GM12878 (cell line): ENCODE data around the gene FCGBP. TPM values are rescaled to one million over a fixed set of nuclear protein-coding genes. Genes with fewer than 3 reads are reported as not detected.

Experiments used
- ATAC-seq: fragments of 200-7000 bp; cut with Tn5 transposase; 3 replicates; pipeline ENCODE4 v1.9.1; 2020; ENCODE audit warnings: mild to moderate bottlenecking, moderate library complexity
- BruUV-seq: library from RNA; stranded (reverse); fragments of 400-500 nt; replicated peaks from 2 replicates; lab custom pipeline; 2021; lab: Mats Ljungman, UMichigan
- CTCF ChIA-PET: fragments of 300-600 bp; sonication (Branson Sonifier 250); formaldehyde crosslinking; extraction: SDS; loops from one replicate; lab custom pipeline; 2021; ENCODE audit warnings: inconsistent platforms; lab: Yijun Ruan, JAX
- POLR2A ChIA-PET: fragments of 350-600 bp; formaldehyde crosslinking; extraction: SDS; loops from one replicate; lab custom pipeline; 2021; ENCODE audit warnings: inconsistent platforms; lab: Charles Lee
- RAD21 ChIA-PET: fragments of 300-600 bp; sonication (Branson Sonifier 250); formaldehyde crosslinking; loops from one replicate; lab custom pipeline; 2023; ENCODE audit warnings: antibody characterized with exemption; ENCODE audit not compliant: unreplicated experiment; lab: Charles Lee
- SMC1A ChIA-PET: fragments of 300-600 bp; sonication (Branson Sonifier 250); formaldehyde crosslinking; loops from one replicate; lab custom pipeline; 2023; ENCODE audit not compliant: unreplicated experiment, uncharacterized antibody; lab: Charles Lee
- DNase-seq: peaks from one replicate; pipeline ENCODE4 v3.0.0-alpha.2; 2011; ENCODE audit warnings: low read depth, low spot score
- FAIRE-seq: peaks from 3 replicates; lab custom pipeline; 2011; peaks lifted over from hg19 to GRCh38; lab: Jason Lieb, UNC
- H2AFZ ChIP-seq: 2 replicates; pipeline ENCODE4 v1.6.0; 2011; ENCODE audit warnings: low read depth, low read length, control low read depth; ENCODE audit not compliant: control insufficient read depth
- H3K27ac ChIP-seq: 2 replicates; pipeline ENCODE4 v1.5.1; 2011; ENCODE audit warnings: control low read depth; ENCODE audit not compliant: control insufficient read depth, insufficient read depth
- H3K27me3 ChIP-seq, 2 experiments: replicated peaks in 1 of 2; 2 replicates each; pipeline versions ENCODE4 v1.6.0 to v1.6.1; 2011; ENCODE audit warnings: low read length in 1 of 2; ENCODE audit not compliant: control insufficient read depth in 2 of 2, insufficient read depth in 2 of 2
- H3K36me3 ChIP-seq, 2 experiments: 2 replicates each; pipeline ENCODE4 v1.5.1; 2011; ENCODE audit warnings: low read length in 1 of 2; ENCODE audit not compliant: control insufficient read depth in 2 of 2, insufficient read depth in 2 of 2
- H3K4me1 ChIP-seq: 2 replicates; pipeline ENCODE4 v1.6.1; 2011; ENCODE audit warnings: mild to moderate bottlenecking, low read length, moderate library complexity, mixed read lengths; ENCODE audit not compliant: control insufficient read depth, insufficient read depth
- H3K4me2 ChIP-seq: 2 replicates; pipeline ENCODE4 v1.6.0; 2011; ENCODE audit warnings: control low read depth; ENCODE audit not compliant: control insufficient read depth, insufficient read depth
- H3K4me3 ChIP-seq: fragments of 200-600 bp; sonication (generic); 2 replicates; pipeline ENCODE4 v1.5.1; 2016
- H3K79me2 ChIP-seq: 2 replicates; pipeline ENCODE4 v1.6.0; 2011; ENCODE audit warnings: low read length; ENCODE audit not compliant: control insufficient read depth, insufficient read depth
- H3K9ac ChIP-seq: 2 replicates; pipeline ENCODE4 v1.8.0; 2011; ENCODE audit warnings: low read length, control low read depth, mixed read lengths; ENCODE audit not compliant: control insufficient read depth, insufficient read depth
- H3K9me3 ChIP-seq: replicated peaks from 3 replicates; pipeline ENCODE4 v1.5.1; 2011; ENCODE audit warnings: mild to moderate bottlenecking, low read length; ENCODE audit not compliant: control insufficient read depth, insufficient read depth
- H4K20me1 ChIP-seq: 2 replicates; pipeline ENCODE4 v1.6.0; 2011; ENCODE audit not compliant: control insufficient read depth, insufficient read depth
- CBX3 ChIP-seq: fragments of 200-600 bp; sonication (generic); IDR thresholded peaks from 2 replicates; pipeline ENCODE4 v1.6.1; 2016; ENCODE audit warnings: low read depth, borderline replicate concordance
- NR2C2 ChIP-seq: IDR thresholded peaks from 2 replicates; pipeline ENCODE4 v1.6.1; 2011; ENCODE audit warnings: borderline replicate concordance, low read depth; ENCODE audit not compliant: control insufficient read depth, insufficient read length
- RB1 ChIP-seq: fragments of 450-650 bp; formaldehyde crosslinking; IDR thresholded peaks from 2 replicates; pipeline ENCODE4 v1.6.1; 2017; ENCODE audit warnings: mild to moderate bottlenecking, borderline replicate concordance
- SIX5 ChIP-seq: IDR thresholded peaks from 2 replicates; pipeline ENCODE4 v1.6.1; 2011; ENCODE audit warnings: mild to moderate bottlenecking, low read depth, low read length, moderate library complexity; ENCODE audit not compliant: severe bottlenecking
- STAT1 ChIP-seq: fragments of 450-650 bp; conservative IDR thresholded peaks from 2 replicates; pipeline ENCODE4 v1.6.1; 2014; ENCODE audit warnings: antibody characterized with exemption, mild to moderate bottlenecking
- YY1 ChIP-seq: IDR thresholded peaks from 2 replicates; pipeline ENCODE4 v1.6.1; 2011; ENCODE audit warnings: low read depth, mild to moderate bottlenecking, low read length
- WGBS: methylation state at CpG from one replicate; pipeline ENCODE4 v1.1.6; 2016; ENCODE audit warnings: low lambda C conversion rate; ENCODE audit not compliant: insufficient replicate concordance, insufficient coverage; ENCODE audit errors: missing lambda C conversion rate; 5-methylcytosine and 5-hydroxymethylcytosine counted together
- in situ Hi-C: fragments of 300-500 bp; cut with MboI; formaldehyde crosslinking; loops from 9 replicates; pipeline ENCODE4 v1.14.3; 2018; ENCODE audit warnings: mixed read lengths
- intact Hi-C: fragments of 100-400 bp; cut with micrococcal nuclease; formaldehyde crosslinking; loops from one replicate; pipeline ENCODE4 v1.14.2; 2022; ENCODE audit not compliant: unreplicated experiment
- polyA plus RNA-seq, 11 experiments: library from polyadenylated mRNA; depleted of rRNA in 4 of 11; unstranded in 6 of 11; stranded (reverse) in 5 of 11; fragments of >200 nt; fragmentation: Nextera tagmentation in 4 of 11; fragmentation: Illumina TruSeq in 1 of 11; extraction: Ambion mirVana in 4 of 11; extraction: Trizol in 1 of 11; gene quantifications; 1 replicate in 1 of 11; 2 replicates in 10 of 11; pipeline versions ENCODE4 v1.2.1 to v1.2.3, GENCODE V29; 2011 to 2016; ENCODE audit warnings: inconsistent platforms in 2 of 11, missing spikeins in 2 of 11, low read depth in 1 of 11
- total RNA-seq, 4 experiments: library from RNA; depleted of rRNA in 3 of 4; stranded (reverse); fragments of >200 nt in 3 of 4; fragmentation: Illumina TruSeq in 1 of 4; extraction: Trizol in 1 of 4; gene quantifications; 2 replicates each; pipeline versions ENCODE4 v1.2.1 to v1.2.3, GENCODE V29; 2013 to 2021
- TF ChIP-seq, protein P1 (sequence below): IDR thresholded peaks from 2 replicates; pipeline ENCODE4 v1.6.1; 2011; ENCODE audit warnings: borderline replicate concordance, low read depth, mild to moderate bottlenecking, moderate library complexity, low read length; ENCODE audit not compliant: insufficient read depth, poor library complexity, severe bottlenecking
- TF ChIP-seq, protein P2 (sequence below): IDR thresholded peaks from 2 replicates; pipeline ENCODE4 v1.6.1; 2012; ENCODE audit warnings: mild to moderate bottlenecking, low read depth, low read length

Gene FCGBP
- total and polyA plus RNA-seq, 10 of the 15 experiments (the other 5 are each of a cell fraction or from before 2014, with no cell fraction given), result 0.02 to 3.2 (median 0.37) TPM; not detected in 2

GRCh38 chr19:39924389-39924788 lies 10.0 kb downstream of the FCGBP start:
- Histone ChIP-seq H3K9me3 (no peaks in the 10 kb centered on the region; the same call in 2 of the 3 replicates), H3K4me1 (no peaks in the 10 kb centered on the region), H3K4me2 (no peak overlapping the region), H4K20me1 (no peaks in the 10 kb centered on the region), H3K36me3 (no peaks in the 10 kb centered on the region), H3K27me3 (no peaks in the 10 kb centered on the region), H3K9ac (no peak overlapping the region), H2AFZ (no peak overlapping the region), H3K27ac (no peak overlapping the region), H3K79me2 (no peaks in the 10 kb centered on the region), H3K4me3 (no peak overlapping the region)
- ATAC-seq, result no peak
- TF ChIP-seq RB1 (no peak), CBX3 (no peak), SIX5 (no peak), YY1 (no peak), NR2C2 (no peak), STAT1 (no peak)
- TF ChIP-seq, protein P1, sequence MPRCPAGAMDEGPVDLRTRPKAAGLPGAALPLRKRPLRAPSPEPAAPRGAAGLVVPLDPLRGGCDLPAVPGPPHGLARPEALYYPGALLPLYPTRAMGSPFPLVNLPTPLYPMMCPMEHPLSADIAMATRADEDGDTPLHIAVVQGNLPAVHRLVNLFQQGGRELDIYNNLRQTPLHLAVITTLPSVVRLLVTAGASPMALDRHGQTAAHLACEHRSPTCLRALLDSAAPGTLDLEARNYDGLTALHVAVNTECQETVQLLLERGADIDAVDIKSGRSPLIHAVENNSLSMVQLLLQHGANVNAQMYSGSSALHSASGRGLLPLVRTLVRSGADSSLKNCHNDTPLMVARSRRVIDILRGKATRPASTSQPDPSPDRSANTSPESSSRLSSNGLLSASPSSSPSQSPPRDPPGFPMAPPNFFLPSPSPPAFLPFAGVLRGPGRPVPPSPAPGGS, result no peak
- TF ChIP-seq, protein P2, sequence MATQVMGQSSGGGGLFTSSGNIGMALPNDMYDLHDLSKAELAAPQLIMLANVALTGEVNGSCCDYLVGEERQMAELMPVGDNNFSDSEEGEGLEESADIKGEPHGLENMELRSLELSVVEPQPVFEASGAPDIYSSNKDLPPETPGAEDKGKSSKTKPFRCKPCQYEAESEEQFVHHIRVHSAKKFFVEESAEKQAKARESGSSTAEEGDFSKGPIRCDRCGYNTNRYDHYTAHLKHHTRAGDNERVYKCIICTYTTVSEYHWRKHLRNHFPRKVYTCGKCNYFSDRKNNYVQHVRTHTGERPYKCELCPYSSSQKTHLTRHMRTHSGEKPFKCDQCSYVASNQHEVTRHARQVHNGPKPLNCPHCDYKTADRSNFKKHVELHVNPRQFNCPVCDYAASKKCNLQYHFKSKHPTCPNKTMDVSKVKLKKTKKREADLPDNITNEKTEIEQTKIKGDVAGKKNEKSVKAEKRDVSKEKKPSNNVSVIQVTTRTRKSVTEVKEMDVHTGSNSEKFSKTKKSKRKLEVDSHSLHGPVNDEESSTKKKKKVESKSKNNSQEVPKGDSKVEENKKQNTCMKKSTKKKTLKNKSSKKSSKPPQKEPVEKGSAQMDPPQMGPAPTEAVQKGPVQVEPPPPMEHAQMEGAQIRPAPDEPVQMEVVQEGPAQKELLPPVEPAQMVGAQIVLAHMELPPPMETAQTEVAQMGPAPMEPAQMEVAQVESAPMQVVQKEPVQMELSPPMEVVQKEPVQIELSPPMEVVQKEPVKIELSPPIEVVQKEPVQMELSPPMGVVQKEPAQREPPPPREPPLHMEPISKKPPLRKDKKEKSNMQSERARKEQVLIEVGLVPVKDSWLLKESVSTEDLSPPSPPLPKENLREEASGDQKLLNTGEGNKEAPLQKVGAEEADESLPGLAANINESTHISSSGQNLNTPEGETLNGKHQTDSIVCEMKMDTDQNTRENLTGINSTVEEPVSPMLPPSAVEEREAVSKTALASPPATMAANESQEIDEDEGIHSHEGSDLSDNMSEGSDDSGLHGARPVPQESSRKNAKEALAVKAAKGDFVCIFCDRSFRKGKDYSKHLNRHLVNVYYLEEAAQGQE, result no peak
- ChIA-PET RAD21 (no interaction called here), POLR2A (interaction anchor here (1.7 kb wide), 1 partner anchor 29 kb away, joined by 4 read pairs; no protein-coding TSS in a partner anchor), CTCF (interaction anchor here (1.8 kb wide), 1 partner anchor 46 kb away, joined by 5 read pairs; the partner anchor contains the start of gene PSMC4), SMC1A (interaction anchor here (2.0 kb wide), 1 partner anchor 46 kb away, joined by 5 read pairs; the partner anchor contains the start of gene PSMC4)
- 91% methylated on average over 36 of the region's 37 CpGs for WGBS
- FAIRE-seq, result no peak
- no peak for DNase-seq
- intact Hi-C loops, result no loop called here
- BruUV-seq, result no TSS peak
- in situ Hi-C loops, result no loop called here
